CD4-positive, alpha-beta T cell treated with Interleukin-4 for 1 hour (primary cell): ENCODE measurements around the gene METTL14.
A peak's percentile ranks its signal among the peaks of the same experiment; 100 is the strongest.
"Not testable (repeated sequence)": the region's sequence is repeated elsewhere in the genome, so short reads cannot be mapped to it uniquely, and the experiment has no call there.

Source experiments
- DNase-seq, 2 donors: peaks; one replicate each; pipeline ENCODE4 v3.0.0-alpha.2; 2020 to 2022

METTL14 gene

GRCh38 chr4:118684873-118685811 lies at the start of gene METTL14:
Gene METTL14, plus strand, starts transcription at chr4:118685392. Its CDS starts 143 bp downstream, at chr4:118685535.
- peak; percentile 89 to 91 for DNase-seq

- not testable (repeated sequence) for DNase-seq
These were observed 49.1 kb upstream of the METTL14 start for GRCh38 chr4:118636126-118636525.

- DNase-seq: not testable (repeated sequence)
These were observed 20.5 kb upstream of the METTL14 start for GRCh38 chr4:118664665-118665064.

GRCh38 chr4:118669220-118669619 lies 16.0 kb upstream of the METTL14 start:
- DNase-seq: peak in 1 of 2 donors; percentile 40

- DNase-seq: not testable (repeated sequence)
These were observed 14.2 kb upstream of the METTL14 start for GRCh38 chr4:118670968-118671367.

GRCh38 chr4:118676128-118676527 lies 9.1 kb upstream of the METTL14 start:
- no peak for DNase-seq

GRCh38 chr4:118680808-118681207 lies 4.4 kb upstream of the METTL14 start:
- DNase-seq: no peak

GRCh38 chr4:118682928-118683327 lies 2.3 kb upstream of the METTL14 start:
- no peak for DNase-seq

- no peak for DNase-seq
These were observed 1.7 kb upstream of the METTL14 start for GRCh38 chr4:118683513-118683912.

GRCh38 chr4:118703118-118703517 lies 17.9 kb downstream of the METTL14 start:
- DNase-seq: no peak

GRCh38 chr4:118711052-118711451 lies 25.9 kb downstream of the METTL14 start:
- DNase-seq: no peak

- DNase-seq: no peak
These were observed 27.7 kb downstream of the METTL14 start for GRCh38 chr4:118712872-118713271.

GRCh38 chr4:118714682-118715081 lies 29.5 kb downstream of the METTL14 start:
- no peak for DNase-seq

- DNase-seq: no peak
These were observed 31.1 kb downstream of the METTL14 start for GRCh38 chr4:118716304-118716703.

GRCh38 chr4:118718511-118719170 lies 33.4 kb downstream of the METTL14 start:
- no peak for DNase-seq

- DNase-seq: no peak
These were observed 36.6 kb downstream of the METTL14 start for GRCh38 chr4:118721752-118722151.

- no peak for DNase-seq
These were observed 38.2 kb downstream of the METTL14 start for GRCh38 chr4:118723369-118723768.

- DNase-seq: no peak
These were observed 42.2 kb downstream of the METTL14 start for GRCh38 chr4:118727360-118727759.

- DNase-seq: peak in 1 of 2 donors; percentile 33
These were observed 44.4 kb downstream of the METTL14 start for GRCh38 chr4:118729287-118730286.

- no peak for DNase-seq
These were observed 45.5 kb downstream of the METTL14 start for GRCh38 chr4:118730683-118731082.

- DNase-seq: no peak
These were observed 47.6 kb downstream of the METTL14 start for GRCh38 chr4:118732591-118733330.
